Measurements from ENCODE around the gene TLK1. TPM values are rescaled to one million over a fixed set of nuclear protein-coding genes. Genes with fewer than 3 reads are reported as not detected.

Gene TLK1
- total RNA-seq, 2 experiments from 2014 or later, result 73.2 to 74.0 TPM

DNA sequence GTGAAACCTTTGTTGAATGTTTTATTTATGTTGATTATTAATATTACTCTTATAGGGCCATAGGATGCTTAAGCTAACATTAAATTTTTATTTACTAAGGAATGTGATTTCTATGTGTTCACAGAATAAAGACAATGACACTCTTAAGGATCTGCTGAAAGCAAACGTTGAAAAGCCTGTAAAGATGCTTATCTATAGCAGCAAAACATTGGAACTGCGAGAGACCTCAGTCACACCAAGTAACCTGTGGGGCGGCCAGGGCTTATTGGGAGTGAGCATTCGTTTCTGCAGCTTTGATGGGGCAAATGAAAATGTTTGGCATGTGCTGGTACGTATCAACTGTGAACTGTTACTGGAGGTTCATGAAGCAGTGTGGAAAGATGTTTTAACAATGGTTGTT lies 211.3 kb downstream of the TLK1 start:
- ChIA-PET POLR2A (no interaction called here), CTCF (no interaction called here)

DNA sequence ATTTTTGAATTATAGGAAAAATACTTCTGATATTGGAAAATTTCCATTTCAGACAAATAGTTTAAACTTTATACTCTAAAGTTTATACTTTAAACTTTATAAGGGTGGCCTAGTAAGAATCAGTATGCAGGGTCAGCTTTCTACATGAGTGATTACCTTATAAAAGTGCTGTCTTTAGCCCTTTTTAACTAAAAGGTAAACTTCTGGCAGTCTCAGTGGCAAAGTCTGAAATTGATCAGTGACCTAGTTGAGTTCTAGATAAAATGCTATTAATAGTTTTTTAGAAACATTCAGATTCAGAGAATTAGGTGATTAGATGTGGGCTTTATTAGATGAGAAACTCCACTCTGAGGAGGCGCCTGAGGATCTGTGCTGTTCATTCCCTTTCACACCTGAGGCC lies 216.1 kb downstream of the TLK1 start:
- ChIA-PET CTCF (interaction anchor here (1.3 kb wide), 1 partner anchor 15 kb away, joined by 4 read pairs; the partner anchor contains the start of gene GORASP2), POLR2A (no interaction called here)

DNA sequence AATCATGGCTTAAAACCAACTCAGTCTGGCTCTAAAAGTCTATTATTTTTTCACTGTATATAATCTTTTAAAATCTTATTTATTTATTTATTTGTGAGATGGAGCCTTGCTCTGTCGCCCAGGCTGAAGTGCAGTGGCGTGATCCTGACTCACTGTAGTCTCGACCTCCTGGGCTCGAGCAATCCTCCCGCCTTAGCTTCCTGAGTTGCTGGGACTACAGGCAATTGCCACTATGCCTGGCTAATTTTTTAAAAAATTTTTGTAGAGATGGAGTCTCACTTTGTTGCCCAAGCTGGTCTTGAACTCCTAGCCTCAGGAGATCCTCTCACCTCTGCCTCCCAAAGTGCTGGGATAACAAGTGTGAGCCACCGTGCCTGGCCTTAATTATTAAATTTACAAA lies 217.1 kb downstream of the TLK1 start:
- POLR2A ChIA-PET, result no interaction called here
- CTCF ChIA-PET, result no interaction called here

GRCh38 chr2:170943041-170943440 lies 217.7 kb downstream of the TLK1 start:
- ChIA-PET POLR2A (no interaction called here), CTCF (no interaction called here)

DNA sequence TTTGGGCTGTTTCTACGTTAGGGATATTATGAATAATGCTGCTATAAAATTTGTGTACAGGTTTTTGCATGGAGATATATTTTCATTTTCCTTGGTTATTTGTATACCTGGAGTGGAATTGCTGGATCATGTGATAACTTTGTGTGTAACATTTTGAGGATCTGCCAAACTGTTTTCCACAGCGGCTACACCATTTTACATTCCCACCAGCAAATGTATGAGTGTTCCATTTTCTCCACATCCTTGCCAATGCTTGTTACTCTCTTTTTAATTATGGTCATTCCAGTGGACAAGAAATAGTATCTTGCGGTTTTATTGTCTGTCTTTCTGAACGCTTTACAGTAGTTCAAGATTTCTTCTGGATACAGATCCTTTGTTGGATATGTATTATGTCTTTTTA lies 218.1 kb downstream of the TLK1 start:
- ChIA-PET CTCF (no interaction called here), POLR2A (no interaction called here)

Other genes with a start within 250 kb of the TLK1 start
- 10 to 100 TPM; 79.2 to 81.9 TPM for gene GORASP2, start 231.6 kb downstream of the TLK1 start, total RNA-seq